ENCODE results near the gene CHST11. TPM values are rescaled to one million over a fixed set of nuclear protein-coding genes. Genes with fewer than 3 reads are reported as not detected.
"Not testable (repeated sequence)": the region's sequence is repeated elsewhere in the genome, so short reads cannot be mapped to it uniquely, and the experiment has no call there.

The CHST11 gene
- total RNA-seq, 1 donor from 2014 or later: 40.1 TPM

GRCh38 chr12:104611671-104612070, 154.9 kb downstream of the CHST11 start:
- TF ChIP-seq, protein P1, sequence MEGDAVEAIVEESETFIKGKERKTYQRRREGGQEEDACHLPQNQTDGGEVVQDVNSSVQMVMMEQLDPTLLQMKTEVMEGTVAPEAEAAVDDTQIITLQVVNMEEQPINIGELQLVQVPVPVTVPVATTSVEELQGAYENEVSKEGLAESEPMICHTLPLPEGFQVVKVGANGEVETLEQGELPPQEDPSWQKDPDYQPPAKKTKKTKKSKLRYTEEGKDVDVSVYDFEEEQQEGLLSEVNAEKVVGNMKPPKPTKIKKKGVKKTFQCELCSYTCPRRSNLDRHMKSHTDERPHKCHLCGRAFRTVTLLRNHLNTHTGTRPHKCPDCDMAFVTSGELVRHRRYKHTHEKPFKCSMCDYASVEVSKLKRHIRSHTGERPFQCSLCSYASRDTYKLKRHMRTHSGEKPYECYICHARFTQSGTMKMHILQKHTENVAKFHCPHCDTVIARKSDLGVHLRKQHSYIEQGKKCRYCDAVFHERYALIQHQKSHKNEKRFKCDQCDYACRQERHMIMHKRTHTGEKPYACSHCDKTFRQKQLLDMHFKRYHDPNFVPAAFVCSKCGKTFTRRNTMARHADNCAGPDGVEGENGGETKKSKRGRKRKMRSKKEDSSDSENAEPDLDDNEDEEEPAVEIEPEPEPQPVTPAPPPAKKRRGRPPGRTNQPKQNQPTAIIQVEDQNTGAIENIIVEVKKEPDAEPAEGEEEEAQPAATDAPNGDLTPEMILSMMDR (IDR thresholded peaks at IDR 0.05): no peak
- Mint-ChIP-seq H3K27ac (no peak overlapping the region), H3K4me1 (peaks cover 42% of the 10 kb centered on the region), H3K27me3 (no peaks in the 10 kb centered on the region), H3K36me3 (ENCODE audit: low read depth) (peaks cover 36% of the 10 kb centered on the region), H3K9me3 (peaks cover 3% of the 10 kb centered on the region), H3K4me3 (no peak overlapping the region)
- ATAC-seq (ENCODE audit: low read depth) (no peak), DNase-seq (no peak)
- POLR2A ChIA-PET: no interaction called here
- CTCF ChIA-PET: interaction anchor here (1.1 kb wide), 1 partner anchor 230 kb away, joined by 3 read pairs; no protein-coding TSS in a partner anchor
- intact Hi-C loops (cut with micrococcal nuclease): no loop called here

GRCh38 chr12:104613372-104613771, 156.6 kb downstream of the CHST11 start:
- H3K27ac Mint-ChIP-seq: peak overlapping the region; percentile 62
- H3K9me3 Mint-ChIP-seq; CTCF ChIA-PET; POLR2A ChIA-PET; DNase-seq; H3K27me3 Mint-ChIP-seq; H3K4me3 Mint-ChIP-seq; intact Hi-C loops (cut with micrococcal nuclease): not testable (repeated sequence)
- peaks cover 25% of the 10 kb centered on the region for H3K36me3 Mint-ChIP-seq (ENCODE audit: low read depth)
- peak; percentile 14 for ATAC-seq (ENCODE audit: low read depth)
- H3K4me1 Mint-ChIP-seq: peaks cover 39% of the 10 kb centered on the region

GRCh38 chr12:104615048-104615561, 158.4 kb downstream of the CHST11 start:
- H3K4me3 Mint-ChIP-seq: no peak overlapping the region
- no peaks in the 10 kb centered on the region for H3K27me3 Mint-ChIP-seq
- no peak for ATAC-seq (ENCODE audit: low read depth)
- ChIA-PET POLR2A (no interaction called here), CTCF (interaction anchor here (1.2 kb wide), 1 partner anchor 157 kb away, joined by 3 read pairs; no protein-coding TSS in a partner anchor)
- peaks cover 3% of the 10 kb centered on the region for H3K9me3 Mint-ChIP-seq
- intact Hi-C loops (cut with micrococcal nuclease): no loop called here
- H3K27ac Mint-ChIP-seq: peak overlapping the region; percentile 22
- peaks cover 27% of the 10 kb centered on the region for H3K36me3 Mint-ChIP-seq (ENCODE audit: low read depth)
- peaks cover 34% of the 10 kb centered on the region for H3K4me1 Mint-ChIP-seq
- TF ChIP-seq, protein P1 (IDR thresholded peaks at IDR 0.05): no peak
- no peak for DNase-seq

DNA sequence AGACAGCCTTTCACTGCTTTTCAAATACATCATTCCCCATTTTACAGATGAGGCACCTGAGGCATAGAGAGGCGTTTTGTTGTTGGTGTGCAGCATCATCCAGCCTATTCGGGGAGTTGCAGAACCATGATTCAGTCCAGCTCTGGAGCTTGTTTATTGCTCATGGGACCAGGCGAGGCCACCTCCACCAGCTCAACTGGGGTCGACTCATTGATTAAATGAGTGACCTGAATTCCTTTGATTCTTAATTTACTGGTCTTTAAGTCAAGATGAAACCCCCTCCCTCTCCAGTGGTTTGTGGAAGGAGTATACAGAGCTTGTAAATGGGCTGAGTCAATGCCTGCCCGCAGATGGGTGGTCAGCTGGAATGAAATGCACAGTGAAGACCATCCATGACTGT, 161.9 kb downstream of the CHST11 start:
- Mint-ChIP-seq H3K27ac (no peak overlapping the region), H3K36me3 (ENCODE audit: low read depth) (peaks cover 12% of the 10 kb centered on the region), H3K4me3 (no peak overlapping the region), H3K9me3 (no peaks in the 10 kb centered on the region), H3K27me3 (no peaks in the 10 kb centered on the region), H3K4me1 (peaks cover 28% of the 10 kb centered on the region)
- ChIA-PET CTCF (no interaction called here), POLR2A (no interaction called here)
- intact Hi-C loops (cut with micrococcal nuclease): no loop called here
- DNase-seq (no peak), ATAC-seq (ENCODE audit: low read depth) (no peak)
- TF ChIP-seq, protein P1 (IDR thresholded peaks at IDR 0.05): no peak

- TF ChIP-seq, protein P1 (IDR thresholded peaks at IDR 0.05): no peak
- Mint-ChIP-seq H3K4me1 (peaks cover 33% of the 10 kb centered on the region), H3K36me3 (ENCODE audit: low read depth) (peaks cover 12% of the 10 kb centered on the region), H3K4me3 (no peak overlapping the region), H3K27me3 (no peaks in the 10 kb centered on the region), H3K9me3 (no peaks in the 10 kb centered on the region), H3K27ac (no peak overlapping the region)
- no peak for ATAC-seq (ENCODE audit: low read depth)
- CTCF ChIA-PET: no interaction called here
- no peak for DNase-seq
- POLR2A ChIA-PET: no interaction called here
- intact Hi-C loops (cut with micrococcal nuclease): no loop called here
Measured at GRCh38 chr12:104619305-104619704, 162.6 kb downstream of the CHST11 start.
